Endodermal cell (in vitro differentiated cells): Measurements from ENCODE around the gene DVL3. TPM values are rescaled to one million over a fixed set of nuclear protein-coding genes. Genes with fewer than 3 reads are reported as not detected.
"Not testable (repeated sequence)": the region's sequence is repeated elsewhere in the genome, so short reads cannot be mapped to it uniquely, and the experiment has no call there.

Experiments used
- DNase-seq: peaks from one replicate; pipeline ENCODE4 v3.0.0-alpha.2; 2017
- H3K27ac ChIP-seq: 2 replicates; pipeline ENCODE4 v1.5.1; 2013; ENCODE audit warnings: mild to moderate bottlenecking, low read depth, low read length, moderate library complexity
- H3K27me3 ChIP-seq: 2 replicates; pipeline ENCODE4 v1.6.1; 2013; ENCODE audit warnings: mild to moderate bottlenecking, low read length, moderate library complexity; ENCODE audit not compliant: insufficient read depth, control insufficient read depth, poor library complexity, severe bottlenecking
- H3K36me3 ChIP-seq: 2 replicates; pipeline ENCODE4 v1.7.0; 2013; ENCODE audit warnings: mild to moderate bottlenecking, low read length, moderate library complexity; ENCODE audit not compliant: control insufficient read depth, insufficient read depth
- H3K4me1 ChIP-seq: one replicate; pipeline ENCODE4 v1.7.0; 2013; ENCODE audit warnings: low read length; ENCODE audit not compliant: control insufficient read depth, insufficient read depth
- H3K4me3 ChIP-seq: 2 replicates; pipeline ENCODE4 v1.5.1; 2013; ENCODE audit warnings: mild to moderate bottlenecking, low read length, moderate library complexity
- H3K9ac ChIP-seq: 2 replicates; pipeline ENCODE4 v1.6.1; 2013; ENCODE audit warnings: mild to moderate bottlenecking, low read length, moderate library complexity; ENCODE audit not compliant: poor library complexity, severe bottlenecking; ENCODE audit errors: extremely low read depth
- H3K9me3 ChIP-seq: 2 replicates; pipeline ENCODE4 v1.6.1; 2013; ENCODE audit warnings: mild to moderate bottlenecking, low read length, moderate library complexity; ENCODE audit not compliant: control insufficient read depth
- H3K27ac Mint-ChIP-seq: 2 replicates; pipeline ENCODE4 v1.8.0; 2020; ENCODE audit warnings: mixed read lengths
- H3K27me3 Mint-ChIP-seq: 2 replicates; pipeline ENCODE4 v1.8.0; 2021; ENCODE audit warnings: mild to moderate bottlenecking, mixed read lengths; ENCODE audit not compliant: insufficient read depth
- H3K36me3 Mint-ChIP-seq: 2 replicates; pipeline ENCODE4 v1.8.0; 2020; ENCODE audit warnings: low read depth, mixed read lengths
- H3K4me1 Mint-ChIP-seq: 2 replicates; pipeline ENCODE4 v1.8.0; 2020; ENCODE audit warnings: mixed read lengths
- H3K4me3 Mint-ChIP-seq: 2 replicates; pipeline ENCODE4 v1.8.0; 2020; ENCODE audit warnings: mild to moderate bottlenecking, moderate library complexity, mixed read lengths
- H3K9me3 Mint-ChIP-seq: 2 replicates; pipeline ENCODE4 v1.8.0; 2020; ENCODE audit warnings: mild to moderate bottlenecking, mixed read lengths
- WGBS, 2 experiments: methylation state at CpG; one replicate each; pipeline versions ENCODE4 v1.1.5 to v1.1.7; 2013; ENCODE audit warnings: missing lambda C conversion rate in 2 of 2, mixed read lengths in 1 of 2; ENCODE audit not compliant: insufficient coverage in 1 of 2, insufficient read length in 1 of 2; 5-methylcytosine and 5-hydroxymethylcytosine counted together
- total RNA-seq, 2 donors: library from RNA; stranded (reverse); fragmentation: NEBNext Ultra II Directional in 1 of 2; extraction: Animal tissue kit (Norgen Biotek cat#: 25700) in 1 of 2; gene quantifications; 2 replicates in 1 of 2; 3 replicates in 1 of 2; pipeline ENCODE4 v1.2.1, GENCODE V29; 2021
- TF ChIP-seq, protein P1 (sequence below): fragments of 200-600 bp; sonication (generic); conservative IDR thresholded peaks from 2 replicates; pipeline ENCODE4 v1.5.0; 2021; ENCODE audit warnings: antibody characterized with exemption, mild to moderate bottlenecking

Gene DVL3
- total RNA-seq, 2 donors from 2014 or later = 90.5 to 95.1 TPM

DNA sequence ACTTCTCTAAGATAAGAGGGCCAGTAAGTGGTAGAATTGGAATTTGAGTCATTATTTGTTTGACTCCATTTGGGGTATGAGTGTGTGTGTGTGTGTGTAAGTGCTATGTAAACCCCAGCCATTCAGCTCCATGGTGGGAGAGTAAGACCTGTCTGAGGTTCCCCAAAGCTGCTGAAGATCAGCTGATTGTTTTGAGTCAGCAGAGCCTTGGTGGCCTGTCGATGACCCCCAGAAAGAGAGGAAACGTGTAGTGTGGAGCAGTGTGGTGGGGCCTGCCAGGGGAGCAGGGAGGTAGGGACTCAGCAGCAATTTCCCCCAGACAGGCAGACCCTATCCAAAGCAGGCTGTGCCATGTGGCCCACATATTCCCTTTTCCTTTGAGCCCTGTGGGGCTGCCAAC is 5.3 kb downstream of the DVL3 start:
- Mint-ChIP-seq H3K27me3 (no peaks in the 10 kb centered on the region), H3K27ac (no peak overlapping the region), H3K4me1 (peaks cover 8% of the 10 kb centered on the region), H3K4me3 (no peak overlapping the region), H3K9me3 (no peaks in the 10 kb centered on the region), H3K36me3 (peaks cover 25% of the 10 kb centered on the region)
- H3K9me3 ChIP-seq = no peaks in the 10 kb centered on the region
- TF ChIP-seq, protein P1, sequence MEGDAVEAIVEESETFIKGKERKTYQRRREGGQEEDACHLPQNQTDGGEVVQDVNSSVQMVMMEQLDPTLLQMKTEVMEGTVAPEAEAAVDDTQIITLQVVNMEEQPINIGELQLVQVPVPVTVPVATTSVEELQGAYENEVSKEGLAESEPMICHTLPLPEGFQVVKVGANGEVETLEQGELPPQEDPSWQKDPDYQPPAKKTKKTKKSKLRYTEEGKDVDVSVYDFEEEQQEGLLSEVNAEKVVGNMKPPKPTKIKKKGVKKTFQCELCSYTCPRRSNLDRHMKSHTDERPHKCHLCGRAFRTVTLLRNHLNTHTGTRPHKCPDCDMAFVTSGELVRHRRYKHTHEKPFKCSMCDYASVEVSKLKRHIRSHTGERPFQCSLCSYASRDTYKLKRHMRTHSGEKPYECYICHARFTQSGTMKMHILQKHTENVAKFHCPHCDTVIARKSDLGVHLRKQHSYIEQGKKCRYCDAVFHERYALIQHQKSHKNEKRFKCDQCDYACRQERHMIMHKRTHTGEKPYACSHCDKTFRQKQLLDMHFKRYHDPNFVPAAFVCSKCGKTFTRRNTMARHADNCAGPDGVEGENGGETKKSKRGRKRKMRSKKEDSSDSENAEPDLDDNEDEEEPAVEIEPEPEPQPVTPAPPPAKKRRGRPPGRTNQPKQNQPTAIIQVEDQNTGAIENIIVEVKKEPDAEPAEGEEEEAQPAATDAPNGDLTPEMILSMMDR = no peak
- no peaks in the 10 kb centered on the region for H3K4me1 ChIP-seq
- no peak overlapping the region for H3K27ac ChIP-seq
- H3K36me3 ChIP-seq = peaks cover 25% of the 10 kb centered on the region
- H3K9ac ChIP-seq = no peak overlapping the region
- 84% methylated on average over 2 of the region's 2 CpGs; no CpG with 5 or more reads in 1 of the 2 experiments for WGBS, 2 experiments
- DNase-seq = no peak
- H3K27me3 ChIP-seq = no peaks in the 10 kb centered on the region
- no peak overlapping the region for H3K4me3 ChIP-seq

DNA sequence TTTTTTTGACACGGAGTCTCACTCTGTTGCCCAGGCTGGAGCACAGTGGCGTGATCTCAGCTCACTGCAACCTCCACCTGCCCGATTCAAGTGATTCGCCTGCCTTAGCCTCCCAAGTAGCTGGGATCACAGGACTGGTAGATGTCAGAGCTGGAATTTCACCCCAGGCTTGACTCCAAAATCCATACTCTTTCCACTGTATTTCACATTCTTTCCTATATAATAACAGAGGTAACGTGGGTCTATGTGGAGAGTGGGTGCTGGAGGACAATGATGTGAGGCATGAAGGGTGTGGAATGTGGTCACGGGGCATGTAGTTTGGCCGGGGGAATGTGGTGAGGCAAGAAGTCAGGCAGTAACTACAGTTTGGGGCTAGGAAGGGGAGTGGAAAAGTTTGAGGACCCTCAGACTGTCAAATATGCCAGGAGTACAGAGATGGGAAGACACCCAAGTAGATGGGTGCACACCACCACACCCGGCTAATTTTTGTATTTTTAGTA is 7.4 kb downstream of the DVL3 start:
- not testable (repeated sequence) for H3K4me3 ChIP-seq, H3K4me1 ChIP-seq, H3K27me3 Mint-ChIP-seq, H3K4me3 Mint-ChIP-seq, H3K9me3 ChIP-seq, H3K27me3 ChIP-seq, H3K4me1 Mint-ChIP-seq, H3K27ac Mint-ChIP-seq, H3K27ac ChIP-seq, DNase-seq, H3K9me3 Mint-ChIP-seq, H3K9ac ChIP-seq
- whole genome bisulfite sequencing, 2 experiments = 92% methylated on average over 1 to 8 of the region's 8 CpGs
- peaks cover 47% of the 10 kb centered on the region for H3K36me3 ChIP-seq
- peaks cover 46% of the 10 kb centered on the region for H3K36me3 Mint-ChIP-seq

DNA sequence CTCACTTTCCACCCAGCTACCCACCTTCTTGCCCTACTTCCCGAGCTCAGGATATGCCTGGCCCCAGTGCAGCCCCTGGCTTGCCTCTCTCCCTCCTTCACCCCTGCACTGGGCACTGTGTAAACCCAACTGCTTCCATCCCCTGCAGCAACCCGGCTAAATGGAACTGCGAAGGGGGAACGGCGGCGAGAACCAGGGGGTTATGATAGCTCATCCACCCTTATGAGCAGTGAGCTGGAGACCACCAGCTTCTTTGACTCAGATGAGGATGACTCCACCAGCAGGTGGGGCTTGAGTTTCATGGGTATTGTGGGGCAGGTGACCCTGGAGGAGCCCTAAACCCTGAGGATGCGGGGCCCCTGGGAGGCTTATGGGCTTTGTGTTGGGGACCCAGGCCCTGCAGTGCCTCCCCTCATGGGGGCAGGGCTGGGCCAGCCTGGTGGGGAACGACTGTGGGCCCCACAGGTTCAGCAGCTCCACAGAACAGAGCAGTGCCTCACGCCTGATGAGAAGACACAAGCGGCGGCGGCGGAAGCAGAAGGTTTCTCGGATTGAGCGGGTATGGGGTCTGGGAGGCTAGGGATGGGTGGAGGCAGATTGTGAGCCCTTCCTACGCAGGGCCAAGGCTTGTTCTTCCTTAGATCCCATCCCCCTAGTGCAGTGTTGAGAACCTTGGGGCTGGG is 9.6 kb downstream of the DVL3 start:
- Histone ChIP-seq H3K4me3 (no peak overlapping the region), H3K27ac (no peak overlapping the region), H3K4me1 (no peaks in the 10 kb centered on the region), H3K27me3 (no peaks in the 10 kb centered on the region), H3K9ac (no peak overlapping the region), H3K36me3 (peaks cover 64% of the 10 kb centered on the region), H3K9me3 (no peaks in the 10 kb centered on the region)
- DNase-seq = no peak
- no peaks in the 10 kb centered on the region for H3K9me3 Mint-ChIP-seq
- peaks cover 55% of the 10 kb centered on the region for H3K36me3 Mint-ChIP-seq
- H3K4me1 Mint-ChIP-seq = no peaks in the 10 kb centered on the region
- 94 to 95% methylated on average over 4 to 16 of the region's 16 CpGs for WGBS, 2 experiments
- H3K4me3 Mint-ChIP-seq = no peak overlapping the region
- H3K27ac Mint-ChIP-seq = no peak overlapping the region
- H3K27me3 Mint-ChIP-seq = no peaks in the 10 kb centered on the region
- TF ChIP-seq, protein P1 = peak; percentile 13
